H1 (cell line): Measurements from ENCODE around the gene ABHD15.

Source experiments
- EP300 ChIP-seq, 2 experiments: IDR thresholded peaks; 1 replicate in 1 of 2; 2 replicates in 1 of 2; pipeline ENCODE4 v1.6.1; 2011 to 2012; ENCODE audit warnings: low read depth in 2 of 2, low read length in 2 of 2, mild to moderate bottlenecking in 2 of 2, borderline replicate concordance in 1 of 2, inconsistent platforms in 1 of 2, moderate library complexity in 1 of 2
- GABPA ChIP-seq: IDR thresholded peaks from 2 replicates; pipeline ENCODE4 v1.6.1; 2011; ENCODE audit warnings: mild to moderate bottlenecking, low read length, moderate library complexity, borderline replicate concordance; ENCODE audit not compliant: insufficient read depth

DNA sequence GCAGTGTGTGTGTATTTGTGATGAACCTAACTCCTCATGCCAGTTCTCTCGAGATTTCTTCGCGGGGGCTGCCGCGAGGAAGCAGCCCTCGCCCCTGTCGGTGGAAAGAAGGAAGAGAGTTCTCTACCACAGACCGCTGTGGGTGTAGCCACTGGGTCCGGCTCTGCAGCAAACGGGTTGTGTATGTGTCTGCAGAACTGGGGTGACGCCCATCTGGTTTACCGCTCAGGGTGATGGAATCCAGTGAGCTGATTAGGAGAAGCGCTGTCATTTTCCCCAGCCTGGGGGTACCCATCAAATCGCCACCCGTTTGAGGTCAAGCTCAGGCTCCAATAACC is 48.2 kb upstream of the ABHD15 start:
- TF ChIP-seq EP300 (IDR thresholded peaks at IDR 0.05; ENCODE audit: borderline replicate concordance in 1 of 2, low read depth in 2 of 2, low read length in 2 of 2) (no peak), GABPA (no peak)
